K562 (cell line): ENCODE data around the gene PHYHIPL.

Experiments
- CTCF ChIP-seq, 3 experiments: IDR thresholded peaks in 2 of 3; conservative IDR thresholded peaks in 1 of 3; 2 replicates each; pipeline ENCODE4 v1.5.1; 2011 to 2012; ENCODE audit warnings: low read length in 3 of 3, mild to moderate bottlenecking in 3 of 3, control low read depth in 2 of 3, improper control_type of control experiment in 1 of 3, inconsistent platforms in 1 of 3, low read depth in 1 of 3, mixed read lengths in 1 of 3, moderate library complexity in 1 of 3; ENCODE audit not compliant: insufficient read depth in 2 of 3
- FOXJ2 ChIP-seq: fragments of 200-800 bp; sonication (Bioruptor generic); IDR thresholded peaks from 2 replicates; pipeline ENCODE4 v1.6.1; 2016; ENCODE audit warnings: missing genetic modification characterization, missing compliant biosample characterization
- JUN ChIP-seq, 2 experiments: sonication (generic) in 1 of 2; formaldehyde crosslinking in 1 of 2; IDR thresholded peaks; 2 replicates each; pipeline versions ENCODE4 v1.6.1 to v1.8.0; 2012 to 2022; ENCODE audit warnings: borderline replicate concordance in 2 of 2, mild to moderate bottlenecking in 2 of 2, improper control_type of control experiment in 1 of 2, low read depth in 1 of 2, low read length in 1 of 2, missing genetic modification reagents in 1 of 2
- MAFF ChIP-seq: IDR thresholded peaks from 2 replicates; pipeline ENCODE4 v1.6.1; 2012; ENCODE audit warnings: low read length, improper control_type of control experiment
- MTA1 ChIP-seq: fragments of 450-650 bp; IDR thresholded peaks from 2 replicates; pipeline ENCODE4 v1.6.1; 2017; ENCODE audit warnings: borderline replicate concordance
- NCOR1 ChIP-seq: fragments of 450-650 bp; IDR thresholded peaks from 2 replicates; pipeline ENCODE4 v1.6.1; 2016; ENCODE audit warnings: mild to moderate bottlenecking, moderate library complexity
- NR3C1 ChIP-seq: sonication (generic); formaldehyde crosslinking; IDR thresholded peaks from 2 replicates; pipeline ENCODE4 v1.8.1; 2022; ENCODE audit warnings: missing genetic modification reagents
- STAT5B ChIP-seq: fragments of 250-450 bp; sonication (Bioruptor Pico); IDR thresholded peaks from 2 replicates; pipeline ENCODE4 v1.8.0; 2021; ENCODE audit warnings: mild to moderate bottlenecking, inconsistent platforms
- ZBTB7A ChIP-seq: IDR thresholded peaks from 2 replicates; pipeline ENCODE4 v1.6.1; 2011; ENCODE audit warnings: low read depth, mild to moderate bottlenecking, low read length, moderate library complexity, borderline replicate concordance; ENCODE audit not compliant: control insufficient read depth
- ZNF277 ChIP-seq: fragments of 250-450 bp; sonication (Bioruptor Pico); IDR thresholded peaks from 2 replicates; pipeline ENCODE4 v1.8.0; 2022; ENCODE audit warnings: inconsistent platforms, mild to moderate bottlenecking, moderate library complexity, borderline replicate concordance

DNA sequence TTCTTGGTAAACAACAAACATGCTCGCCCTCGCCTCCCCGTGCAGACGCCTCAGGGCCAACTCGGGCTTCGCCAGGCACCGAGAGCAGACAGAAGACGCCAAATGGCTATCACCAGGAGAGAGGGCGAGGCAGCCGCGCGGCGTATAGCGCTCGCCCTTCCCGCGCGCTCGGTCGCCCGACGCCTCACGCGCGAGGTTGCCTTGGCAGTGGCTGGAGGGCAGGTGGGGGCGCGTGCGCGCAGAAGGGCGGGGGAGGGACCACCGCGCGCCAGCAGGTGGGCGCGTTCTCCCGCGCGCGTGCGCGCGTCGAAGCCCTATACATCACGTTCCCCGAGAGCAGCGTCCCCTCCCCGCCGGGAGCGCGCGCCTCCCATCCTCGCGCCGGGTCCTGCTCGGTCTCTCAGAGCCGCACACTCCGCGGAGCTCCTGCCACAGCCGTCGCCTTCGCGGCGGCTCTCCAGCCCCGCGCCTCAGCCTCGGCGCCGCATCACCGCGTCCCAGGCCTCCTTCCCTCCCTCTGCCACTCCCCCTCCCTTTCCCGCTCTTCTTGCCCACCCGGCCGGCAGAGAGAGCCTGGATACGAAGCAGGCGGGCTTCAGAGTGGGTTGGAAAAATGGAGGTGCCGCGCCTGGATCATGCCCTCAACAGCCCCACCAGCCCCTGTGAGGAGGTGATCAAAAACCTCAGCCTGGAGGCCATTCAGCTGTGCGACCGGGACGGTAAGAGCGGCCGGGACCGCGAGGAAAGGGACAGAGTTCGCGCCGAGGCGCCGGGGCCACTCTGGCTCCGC is at the start of gene PHYHIPL:
- TF ChIP-seq MAFF (no peak), JUN (IDR thresholded peaks at IDR 0.05; ENCODE audit: borderline replicate concordance, low read depth, low read length) (no peak), JUN (CRISPR knock-in tag; IDR thresholded peaks at IDR 0.05; ENCODE audit: borderline replicate concordance) (no peak), MTA1 (no peak), ZNF277 (CRISPR knock-in tag) (no peak), ZBTB7A (no peak), FOXJ2 (tag) (no peak), CTCF (IDR thresholded peaks at IDR 0.05 in 2 of 3, conservative IDR thresholded peaks at IDR 0.05 in 1 of 3; ENCODE audit: insufficient read depth in 2 of 3, low read depth in 1 of 3, low read length in 3 of 3) (no peak), NCOR1 (no peak), STAT5B (CRISPR knock-in tag) (no peak), NR3C1 (CRISPR knock-in tag) (no peak)
